ENCODE measurements around the gene LARP4. TPM values are rescaled to one million over a fixed set of nuclear protein-coding genes. Genes with fewer than 3 reads are reported as not detected.
"Not testable (repeated sequence)": the region's sequence is repeated elsewhere in the genome, so short reads cannot be mapped to it uniquely, and the experiment has no call there.

The LARP4 gene
- total RNA-seq, 1 donor from 2014 or later = 53.3 TPM

DNA sequence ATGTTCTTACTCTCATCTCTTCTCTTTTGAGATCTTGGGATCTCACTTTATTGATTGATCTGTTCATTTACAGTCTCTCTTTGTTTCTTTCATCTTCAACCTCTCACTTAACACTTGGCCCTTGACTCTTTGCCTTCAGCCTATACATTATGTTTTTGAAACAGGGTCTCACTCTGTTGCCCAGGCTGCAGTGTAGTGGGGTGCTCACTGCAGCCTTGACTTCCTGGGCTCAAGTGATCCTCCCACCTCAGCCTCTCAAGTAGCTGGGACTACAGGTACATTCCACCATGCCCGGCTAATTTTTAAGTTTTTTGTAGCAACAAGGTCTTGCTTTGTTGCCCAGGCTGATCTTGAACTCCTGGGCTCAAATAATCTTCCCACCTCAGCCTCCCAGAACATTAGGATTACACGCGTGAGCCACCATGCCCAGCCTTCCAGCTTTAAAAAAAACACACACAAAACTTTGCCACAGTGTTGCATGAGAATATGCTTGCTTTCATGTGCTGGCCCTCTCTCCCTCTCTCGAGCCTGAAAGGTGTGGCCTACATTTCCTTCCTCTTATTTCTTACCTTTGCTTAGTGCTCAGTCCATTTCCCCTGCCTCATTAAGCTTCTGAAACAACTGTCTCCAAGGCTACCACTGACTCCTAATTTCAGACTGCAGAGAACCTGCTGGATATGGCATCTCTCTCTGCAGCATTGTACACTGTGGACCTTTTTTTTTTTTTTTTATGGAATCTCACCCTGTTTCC lies 114.0 kb downstream of the LARP4 start:
- intact Hi-C loops (cut with DNase I) = no loop called here
- no peak for DNase-seq (ENCODE audit: missing footprints)

DNA sequence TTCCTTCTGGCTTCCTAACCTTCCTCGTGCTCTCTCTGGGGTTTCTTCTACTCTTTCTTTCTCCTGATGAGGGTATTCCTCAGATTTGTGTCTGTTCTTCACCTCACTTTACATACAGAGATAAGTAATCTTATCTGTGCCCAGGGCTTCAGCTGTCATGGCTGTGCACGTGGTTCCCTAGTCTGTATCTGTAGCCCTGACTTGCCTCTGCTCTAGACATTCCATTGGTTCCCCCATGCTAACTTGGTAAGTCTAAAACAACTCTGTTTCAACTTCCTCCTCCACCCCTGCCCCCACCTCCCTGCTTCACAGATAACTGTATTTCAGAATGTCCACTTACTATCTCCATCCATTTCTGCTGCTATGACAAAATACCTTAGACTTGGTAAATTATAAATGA lies 114.9 kb downstream of the LARP4 start:
- intact Hi-C loops (cut with DNase I) = no loop called here
- no peak for ATAC-seq
- DNase-seq (ENCODE audit: missing footprints) = no peak

More for the DNA sequence above, 114.0 kb downstream of the LARP4 start:
- no peak for ATAC-seq

- intact Hi-C loops (cut with DNase I) = no loop called here
- peak; percentile 53 for ATAC-seq
- no peak for DNase-seq (ENCODE audit: missing footprints)
Observed at GRCh38 chr12:50517421-50518048, 116.8 kb downstream of the LARP4 start.

- intact Hi-C loops (cut with DNase I) = no loop called here
- ATAC-seq (no peak), DNase-seq (ENCODE audit: missing footprints) (no peak)
Observed at GRCh38 chr12:50518090-50518489, 117.4 kb downstream of the LARP4 start.

DNA sequence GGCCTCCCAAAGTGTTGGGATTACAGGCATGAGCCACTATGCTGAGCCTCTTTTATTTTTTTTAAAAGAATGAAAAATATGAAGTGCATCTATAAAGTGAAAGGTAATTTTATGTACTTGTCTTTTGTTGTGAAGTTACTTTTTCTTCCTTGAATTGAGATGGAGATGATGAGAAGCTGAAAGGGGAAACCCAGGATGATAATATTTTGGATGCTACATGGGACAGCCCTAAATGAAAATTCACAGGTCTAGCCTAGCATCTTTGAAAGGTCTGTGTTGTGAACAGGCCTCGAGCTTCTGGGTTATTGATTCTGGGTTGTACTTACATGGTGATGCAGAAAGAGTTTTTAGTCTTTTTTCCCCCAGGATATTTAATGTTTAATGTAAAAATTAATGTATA lies 118.7 kb downstream of the LARP4 start:
- intact Hi-C loops (cut with DNase I) = no loop called here
- ATAC-seq (no peak), DNase-seq (ENCODE audit: missing footprints) (no peak)

GRCh38 chr12:50520416-50521207 lies 119.9 kb downstream of the LARP4 start:
- peak; percentile 36 for ATAC-seq
- no peak for DNase-seq (ENCODE audit: missing footprints)
- intact Hi-C loops (cut with DNase I) = loop anchor here (10.0 kb wide), 1 partner anchor 54 kb away; no protein-coding TSS in a partner anchor

- ATAC-seq; DNase-seq (ENCODE audit: missing footprints): not testable (repeated sequence)
- intact Hi-C loops (cut with DNase I) = loop anchor here (10.0 kb wide), 1 partner anchor 53 kb away; no protein-coding TSS in a partner anchor
Observed at GRCh38 chr12:50521781-50522180, 121.1 kb downstream of the LARP4 start.

GRCh38 chr12:50523772-50524171 lies 123.1 kb downstream of the LARP4 start:
- DNase-seq (ENCODE audit: missing footprints) (no peak), ATAC-seq (no peak)
- intact Hi-C loops (cut with DNase I) = loop anchor here (10.0 kb wide), 1 partner anchor 51 kb away; no protein-coding TSS in a partner anchor

DNA sequence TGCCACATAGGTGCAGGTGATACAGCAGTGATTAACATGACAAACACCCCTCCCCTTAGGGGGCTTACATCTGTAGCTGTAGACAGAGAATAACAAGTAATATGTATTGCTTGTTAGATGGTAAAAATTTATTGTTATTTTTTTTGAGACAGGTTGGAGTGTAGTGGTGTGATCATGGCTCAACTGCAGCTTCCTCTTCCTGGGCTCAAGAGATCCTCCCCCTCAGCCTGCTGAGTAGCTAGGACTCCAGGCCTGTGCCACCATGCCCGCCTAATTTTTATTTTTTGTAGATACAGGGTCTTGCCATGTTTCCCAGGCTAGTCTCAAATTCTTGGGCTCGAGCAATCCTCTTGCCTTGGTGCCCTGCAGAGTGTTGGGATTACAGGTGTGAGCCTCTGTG lies 123.9 kb downstream of the LARP4 start:
- DNase-seq (ENCODE audit: missing footprints) = no peak
- intact Hi-C loops (cut with DNase I) = loop anchor here (10.0 kb wide), 1 partner anchor 50 kb away; no protein-coding TSS in a partner anchor
- no peak for ATAC-seq

- intact Hi-C loops (cut with DNase I) = loop anchor here (10.0 kb wide), 1 partner anchor 49 kb away; no protein-coding TSS in a partner anchor
- ATAC-seq (no peak), DNase-seq (ENCODE audit: missing footprints) (no peak)
Observed at GRCh38 chr12:50525422-50525821, 124.7 kb downstream of the LARP4 start.

DNA sequence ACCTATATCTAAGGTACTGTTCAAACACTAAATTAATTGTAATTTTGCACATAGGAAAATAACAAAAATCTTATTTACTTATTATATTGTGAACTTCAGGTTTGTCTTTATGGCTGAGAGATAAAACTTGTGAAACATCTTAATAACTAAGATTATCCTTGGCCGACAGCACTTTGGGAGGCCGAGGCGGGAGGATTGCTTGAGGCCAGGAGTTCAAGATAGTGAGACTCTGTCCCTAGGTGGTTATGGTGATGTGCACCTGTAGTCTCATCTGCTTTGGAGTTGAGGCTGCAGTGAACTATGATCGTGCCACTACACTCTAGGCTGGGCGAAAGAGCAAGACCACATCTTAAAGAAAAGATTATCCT lies 126.7 kb downstream of the LARP4 start:
- intact Hi-C loops (cut with DNase I) = loop anchor here (10.0 kb wide), 1 partner anchor 47 kb away; no protein-coding TSS in a partner anchor
- ATAC-seq (no peak), DNase-seq (ENCODE audit: missing footprints) (no peak)

- DNase-seq (ENCODE audit: missing footprints) (no peak), ATAC-seq (no peak)
- intact Hi-C loops (cut with DNase I) = loop anchor here (10.0 kb wide), 1 partner anchor 46 kb away; no protein-coding TSS in a partner anchor
Observed at GRCh38 chr12:50528800-50529199, 128.1 kb downstream of the LARP4 start.

GRCh38 chr12:50529345-50529744 lies 128.7 kb downstream of the LARP4 start:
- DNase-seq (ENCODE audit: missing footprints) (no peak), ATAC-seq (no peak)
- intact Hi-C loops (cut with DNase I) = loop anchor here (10.0 kb wide), 1 partner anchor 45 kb away; no protein-coding TSS in a partner anchor

Other genes starting within 250 kb of the LARP4 start
- 9.6 TPM for gene CERS5, start 233.5 kb upstream of the LARP4 start, total RNA-seq
- gene LIMA1, start 117.4 kb upstream of the LARP4 start, total RNA-seq = 16.7 TPM
- gene FAM186A, start 4.3 kb upstream of the LARP4 start, total RNA-seq = not detected
- gene DIP2B, start 104.1 kb downstream of the LARP4 start, total RNA-seq = 9.4 TPM

Measured in Right ventricle myocardium inferior (tissue), 1 donor.